Measurements from ENCODE around the gene MFN1.
A peak's percentile ranks its signal among the peaks of the same experiment; 100 is the strongest.

The MFN1 gene

DNA sequence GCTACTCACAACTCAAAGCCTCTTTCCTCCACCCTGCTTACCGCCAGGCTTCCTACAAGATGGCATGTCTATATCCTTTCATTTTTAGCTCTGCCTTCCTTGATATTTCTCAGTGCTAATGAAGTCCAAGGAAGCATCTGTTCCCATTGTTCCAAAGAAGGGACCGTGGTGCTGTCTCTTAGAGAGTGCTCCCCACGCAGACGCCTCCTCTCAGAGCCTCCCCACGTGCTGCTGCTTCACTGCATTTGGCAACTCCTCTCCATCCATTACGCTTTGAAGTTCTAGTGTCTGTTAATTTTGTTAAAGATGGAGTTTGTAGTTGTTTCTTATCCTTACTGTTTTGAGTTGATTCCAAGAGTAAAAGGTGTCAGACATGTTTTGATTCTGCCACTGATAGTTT, 77.6 kb downstream of the MFN1 start:
- TF ChIP-seq, protein P1, sequence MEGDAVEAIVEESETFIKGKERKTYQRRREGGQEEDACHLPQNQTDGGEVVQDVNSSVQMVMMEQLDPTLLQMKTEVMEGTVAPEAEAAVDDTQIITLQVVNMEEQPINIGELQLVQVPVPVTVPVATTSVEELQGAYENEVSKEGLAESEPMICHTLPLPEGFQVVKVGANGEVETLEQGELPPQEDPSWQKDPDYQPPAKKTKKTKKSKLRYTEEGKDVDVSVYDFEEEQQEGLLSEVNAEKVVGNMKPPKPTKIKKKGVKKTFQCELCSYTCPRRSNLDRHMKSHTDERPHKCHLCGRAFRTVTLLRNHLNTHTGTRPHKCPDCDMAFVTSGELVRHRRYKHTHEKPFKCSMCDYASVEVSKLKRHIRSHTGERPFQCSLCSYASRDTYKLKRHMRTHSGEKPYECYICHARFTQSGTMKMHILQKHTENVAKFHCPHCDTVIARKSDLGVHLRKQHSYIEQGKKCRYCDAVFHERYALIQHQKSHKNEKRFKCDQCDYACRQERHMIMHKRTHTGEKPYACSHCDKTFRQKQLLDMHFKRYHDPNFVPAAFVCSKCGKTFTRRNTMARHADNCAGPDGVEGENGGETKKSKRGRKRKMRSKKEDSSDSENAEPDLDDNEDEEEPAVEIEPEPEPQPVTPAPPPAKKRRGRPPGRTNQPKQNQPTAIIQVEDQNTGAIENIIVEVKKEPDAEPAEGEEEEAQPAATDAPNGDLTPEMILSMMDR (IDR thresholded peaks at IDR 0.05; ENCODE audit: insufficient read depth, low read depth, low read length, missing control alignments): no peak
- no peak overlapping the region for H3K4me3 ChIP-seq (ENCODE audit: low read depth, low read length)
- no peak for DNase-seq (ENCODE audit: low read depth)

DNA sequence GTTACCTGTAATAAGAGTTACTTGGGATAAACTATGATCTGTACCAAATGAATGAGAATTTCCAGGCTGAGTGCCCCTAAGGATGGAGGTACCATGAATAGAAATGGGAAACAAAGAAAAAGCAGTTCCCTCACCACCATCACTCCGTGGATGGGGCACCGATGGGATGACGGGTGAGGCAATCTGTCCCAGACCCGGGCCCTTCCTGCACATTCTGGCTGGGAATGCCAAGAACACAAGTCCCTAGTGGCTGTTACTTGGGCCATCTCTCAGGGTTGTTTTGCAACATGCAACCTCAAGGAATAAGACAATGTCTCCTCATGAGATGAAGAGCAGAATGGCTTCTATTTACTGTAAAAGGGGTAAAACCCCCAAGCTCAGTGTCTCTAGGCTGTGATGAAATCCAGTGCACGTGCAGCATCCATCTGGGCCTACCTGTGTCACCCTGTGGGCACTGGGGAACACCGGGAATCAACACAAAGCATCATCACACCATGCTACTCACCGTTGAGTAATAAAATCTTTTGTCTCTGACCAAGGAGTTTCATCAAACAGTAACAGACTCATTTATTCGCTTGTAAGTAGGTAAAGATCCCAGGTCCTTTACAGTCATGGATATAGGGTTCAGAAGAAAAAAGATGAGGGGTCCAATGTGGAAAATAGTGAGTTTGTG, 81.5 kb downstream of the MFN1 start:
- no peak for DNase-seq (ENCODE audit: low read depth)
- H3K4me3 ChIP-seq (ENCODE audit: low read depth, low read length): no peak overlapping the region
- TF ChIP-seq, protein P1 (IDR thresholded peaks at IDR 0.05; ENCODE audit: insufficient read depth, low read depth, low read length, missing control alignments): no peak

DNA sequence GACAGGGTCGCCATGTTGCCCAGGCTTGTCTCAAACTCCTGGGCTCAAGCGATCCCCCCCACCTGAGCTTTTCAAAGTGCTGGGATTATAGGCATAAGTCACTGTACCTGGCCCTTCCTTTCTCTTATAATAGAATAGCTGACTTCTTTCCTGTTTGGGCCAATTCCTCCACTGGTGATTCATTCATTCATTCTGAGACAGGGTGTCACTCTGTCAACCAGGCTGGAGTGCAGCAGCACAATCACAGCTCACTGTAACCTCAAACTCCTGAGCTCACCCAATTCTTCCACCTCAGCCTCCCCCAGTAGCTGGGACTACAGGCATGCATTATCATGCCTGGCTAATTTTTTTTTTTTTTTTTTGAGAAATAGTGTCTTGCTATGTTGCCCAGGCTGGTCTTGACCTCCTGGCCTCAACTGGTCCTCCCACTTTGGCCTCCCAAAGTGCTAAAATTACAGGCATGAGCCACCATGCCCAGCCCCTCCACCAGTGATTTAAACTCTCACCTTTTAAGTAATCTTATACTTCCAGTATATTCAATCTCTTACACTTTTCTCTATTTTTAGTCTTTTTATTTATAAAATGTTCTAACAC, 82.9 kb downstream of the MFN1 start:
- H3K4me3 ChIP-seq (ENCODE audit: low read depth, low read length): no peak overlapping the region
- no peak for DNase-seq (ENCODE audit: low read depth)
- TF ChIP-seq, protein P1 (IDR thresholded peaks at IDR 0.05; ENCODE audit: insufficient read depth, low read depth, low read length, missing control alignments): no peak

DNA sequence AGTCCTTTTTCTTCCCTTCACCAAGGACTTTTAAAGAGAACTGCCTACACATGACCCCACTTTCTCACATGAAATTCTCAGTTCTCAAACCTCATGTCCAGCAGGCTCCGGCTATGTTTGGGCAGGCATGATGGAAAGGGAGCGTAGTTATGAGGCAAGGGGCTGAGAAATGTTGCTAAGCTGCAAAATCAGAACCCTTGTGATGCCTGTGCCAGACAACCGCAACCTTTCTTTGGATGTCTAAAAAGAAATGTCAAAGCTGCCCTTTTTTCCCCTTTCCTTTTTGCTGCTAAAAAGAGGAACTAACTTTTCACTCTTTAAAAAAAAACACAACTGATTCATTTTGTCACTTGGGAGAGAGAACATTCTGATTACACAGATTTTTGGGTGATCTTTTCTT, 84.5 kb downstream of the MFN1 start:
- DNase-seq (ENCODE audit: low read depth): peak; percentile 56

DNA sequence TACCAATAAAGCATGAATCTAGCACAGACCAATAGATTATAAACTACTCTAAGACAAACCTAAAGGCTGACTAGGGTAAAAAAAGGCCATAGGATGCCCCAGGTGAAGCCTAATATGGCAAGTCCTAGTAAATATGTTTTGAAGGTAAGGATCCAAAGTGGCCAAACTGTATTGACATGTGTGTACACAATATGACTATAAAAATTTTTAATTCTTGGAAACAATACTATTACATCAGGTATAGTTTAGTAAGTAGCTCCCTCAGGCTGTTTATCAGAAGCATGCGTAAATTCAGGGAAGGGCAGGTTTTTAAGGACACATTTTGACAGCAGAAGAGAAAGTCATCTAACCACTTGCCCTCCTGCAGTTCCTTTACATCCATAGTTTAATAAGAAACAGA, 84.9 kb downstream of the MFN1 start:
- DNase-seq (ENCODE audit: low read depth): no peak
- TF ChIP-seq, protein P1 (IDR thresholded peaks at IDR 0.05; ENCODE audit: insufficient read depth, low read depth, low read length, missing control alignments): no peak
- H3K4me3 ChIP-seq (ENCODE audit: low read depth, low read length): no peak overlapping the region

More for the DNA sequence above, 84.5 kb downstream of the MFN1 start:
- H3K4me3 ChIP-seq (ENCODE audit: low read depth, low read length): no peak overlapping the region
- TF ChIP-seq, protein P1 (IDR thresholded peaks at IDR 0.05; ENCODE audit: insufficient read depth, low read depth, low read length, missing control alignments): no peak

DNA sequence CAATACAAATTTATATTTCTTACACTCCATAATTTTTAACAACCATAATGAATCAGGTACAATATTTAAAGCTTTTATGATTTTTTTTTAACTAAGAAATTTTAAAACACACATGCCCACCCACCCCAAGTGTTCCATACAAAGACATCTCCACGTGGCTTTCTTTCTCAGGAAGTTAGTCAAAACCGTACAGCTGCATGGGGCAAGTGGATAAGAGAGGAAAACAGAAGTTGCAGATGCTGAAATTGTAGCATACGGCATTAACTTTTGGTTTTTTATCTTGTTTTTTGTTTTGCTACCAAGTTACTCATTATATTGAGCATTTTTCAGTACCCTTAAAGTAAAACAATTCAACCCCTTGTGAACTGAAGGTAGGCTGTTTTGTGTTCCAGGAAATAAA, 89.0 kb downstream of the MFN1 start:
- no peak overlapping the region for H3K4me3 ChIP-seq (ENCODE audit: low read depth, low read length)
- DNase-seq (ENCODE audit: low read depth): no peak
- TF ChIP-seq, protein P1 (IDR thresholded peaks at IDR 0.05; ENCODE audit: insufficient read depth, low read depth, low read length, missing control alignments): no peak

DNA sequence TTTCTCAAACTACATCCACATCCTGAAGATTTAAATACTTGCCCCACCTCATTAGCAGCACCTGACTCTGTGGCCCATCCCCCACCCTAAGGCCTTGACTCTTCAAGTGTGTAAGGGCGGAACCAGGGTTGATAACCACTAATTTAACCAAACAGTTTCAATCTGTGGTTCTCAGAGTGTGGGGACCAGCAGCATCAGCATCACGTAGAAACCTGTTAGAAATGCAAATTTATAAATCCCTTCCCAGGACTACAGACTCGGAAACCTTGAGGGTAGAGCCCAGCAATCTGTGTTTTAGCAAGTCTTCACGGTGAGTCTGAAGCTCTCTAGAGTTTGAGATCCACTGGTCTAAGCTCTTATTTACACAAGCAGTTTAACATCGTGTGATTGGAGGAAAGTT, 91.3 kb downstream of the MFN1 start:
- H3K4me3 ChIP-seq (ENCODE audit: low read depth, low read length): no peak overlapping the region
- peak; percentile 82 for DNase-seq (ENCODE audit: low read depth)
- TF ChIP-seq, protein P1 (IDR thresholded peaks at IDR 0.05; ENCODE audit: insufficient read depth, low read depth, low read length, missing control alignments): no peak
